Measurements from ENCODE around the gene FAM98C.
"Not testable (repeated sequence)": the region's sequence is repeated elsewhere in the genome, so short reads cannot be mapped to it uniquely, and the experiment has no call there.

Gene FAM98C

DNA sequence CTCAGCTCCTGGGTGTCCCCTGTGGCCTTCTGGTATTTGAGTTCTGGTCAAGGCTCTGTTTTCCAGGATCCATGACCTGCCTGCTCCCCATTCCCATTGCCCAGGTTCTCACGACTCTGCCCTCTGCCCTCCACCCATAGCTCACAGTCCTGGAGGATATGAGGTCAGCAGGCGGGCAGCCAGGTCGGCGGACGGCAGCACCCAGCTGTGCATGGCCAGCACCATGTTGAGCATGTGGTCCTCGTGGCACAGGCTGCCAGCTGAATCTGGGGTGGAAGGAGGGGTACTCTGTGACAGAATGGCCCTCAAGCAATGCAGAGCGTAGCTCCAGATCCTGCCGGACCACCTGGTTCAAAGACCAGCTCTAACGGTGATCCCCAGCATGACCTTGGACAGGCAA, 18.0 kb downstream of the FAM98C start:
- no peak overlapping the region for H3K4me3 ChIP-seq (ENCODE audit: low read length)
- DNase-seq (ENCODE audit: low read depth) = no peak
- TF ChIP-seq, protein P1, sequence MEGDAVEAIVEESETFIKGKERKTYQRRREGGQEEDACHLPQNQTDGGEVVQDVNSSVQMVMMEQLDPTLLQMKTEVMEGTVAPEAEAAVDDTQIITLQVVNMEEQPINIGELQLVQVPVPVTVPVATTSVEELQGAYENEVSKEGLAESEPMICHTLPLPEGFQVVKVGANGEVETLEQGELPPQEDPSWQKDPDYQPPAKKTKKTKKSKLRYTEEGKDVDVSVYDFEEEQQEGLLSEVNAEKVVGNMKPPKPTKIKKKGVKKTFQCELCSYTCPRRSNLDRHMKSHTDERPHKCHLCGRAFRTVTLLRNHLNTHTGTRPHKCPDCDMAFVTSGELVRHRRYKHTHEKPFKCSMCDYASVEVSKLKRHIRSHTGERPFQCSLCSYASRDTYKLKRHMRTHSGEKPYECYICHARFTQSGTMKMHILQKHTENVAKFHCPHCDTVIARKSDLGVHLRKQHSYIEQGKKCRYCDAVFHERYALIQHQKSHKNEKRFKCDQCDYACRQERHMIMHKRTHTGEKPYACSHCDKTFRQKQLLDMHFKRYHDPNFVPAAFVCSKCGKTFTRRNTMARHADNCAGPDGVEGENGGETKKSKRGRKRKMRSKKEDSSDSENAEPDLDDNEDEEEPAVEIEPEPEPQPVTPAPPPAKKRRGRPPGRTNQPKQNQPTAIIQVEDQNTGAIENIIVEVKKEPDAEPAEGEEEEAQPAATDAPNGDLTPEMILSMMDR (conservative IDR thresholded peaks at IDR 0.05; ENCODE audit: low read length) = no peak

DNA sequence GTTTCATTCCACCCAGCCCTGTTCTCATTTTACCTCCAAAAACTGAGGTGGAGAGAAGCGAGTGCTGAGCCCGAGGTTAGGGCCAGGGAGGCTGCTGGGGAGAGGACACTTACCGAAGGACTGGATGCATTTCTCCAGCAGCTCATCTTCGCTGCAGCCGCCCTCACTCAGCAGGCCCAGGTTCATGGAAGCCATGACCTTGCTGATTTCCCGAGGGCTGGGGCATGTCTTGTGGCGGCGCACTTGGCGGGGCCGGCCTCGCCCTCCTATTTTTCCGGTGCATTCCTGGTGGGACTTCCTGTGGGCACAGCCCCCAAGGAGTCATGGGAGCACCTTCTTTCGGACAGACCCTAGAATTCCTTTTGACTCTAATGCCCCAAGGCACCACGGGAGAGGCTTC, 19.0 kb downstream of the FAM98C start:
- H3K4me3 ChIP-seq (ENCODE audit: low read length) = no peak overlapping the region
- TF ChIP-seq, protein P1 (conservative IDR thresholded peaks at IDR 0.05; ENCODE audit: low read length) = no peak
- DNase-seq (ENCODE audit: low read depth) = no peak

DNA sequence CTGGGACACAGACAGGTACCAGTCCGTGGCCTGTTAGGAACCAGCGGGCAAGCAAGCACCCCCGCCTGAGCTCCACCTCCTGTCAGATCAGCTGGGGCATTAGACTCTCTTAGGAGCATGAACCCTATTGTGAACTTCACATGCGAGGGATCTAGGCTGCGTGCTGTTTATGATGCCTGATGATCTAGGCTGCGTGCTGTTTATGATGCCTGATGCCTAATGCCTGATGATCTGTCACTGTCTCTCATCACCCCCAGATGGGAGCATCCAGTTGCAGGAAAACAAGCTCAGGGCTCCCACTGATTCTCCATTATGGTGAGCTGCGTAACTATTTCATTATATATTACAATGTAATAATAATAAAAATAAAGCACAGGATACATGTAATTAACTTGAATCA, 19.5 kb downstream of the FAM98C start:
- no peak overlapping the region for H3K4me3 ChIP-seq (ENCODE audit: low read length)
- TF ChIP-seq, protein P1 (conservative IDR thresholded peaks at IDR 0.05; ENCODE audit: low read length) = no peak
- no peak for DNase-seq (ENCODE audit: low read depth)

GRCh38 chr19:38424272-38424671, 21.4 kb downstream of the FAM98C start:
- no peak overlapping the region for H3K4me3 ChIP-seq (ENCODE audit: low read length)
- no peak for DNase-seq (ENCODE audit: low read depth)
- TF ChIP-seq, protein P1 (conservative IDR thresholded peaks at IDR 0.05; ENCODE audit: low read length) = no peak

DNA sequence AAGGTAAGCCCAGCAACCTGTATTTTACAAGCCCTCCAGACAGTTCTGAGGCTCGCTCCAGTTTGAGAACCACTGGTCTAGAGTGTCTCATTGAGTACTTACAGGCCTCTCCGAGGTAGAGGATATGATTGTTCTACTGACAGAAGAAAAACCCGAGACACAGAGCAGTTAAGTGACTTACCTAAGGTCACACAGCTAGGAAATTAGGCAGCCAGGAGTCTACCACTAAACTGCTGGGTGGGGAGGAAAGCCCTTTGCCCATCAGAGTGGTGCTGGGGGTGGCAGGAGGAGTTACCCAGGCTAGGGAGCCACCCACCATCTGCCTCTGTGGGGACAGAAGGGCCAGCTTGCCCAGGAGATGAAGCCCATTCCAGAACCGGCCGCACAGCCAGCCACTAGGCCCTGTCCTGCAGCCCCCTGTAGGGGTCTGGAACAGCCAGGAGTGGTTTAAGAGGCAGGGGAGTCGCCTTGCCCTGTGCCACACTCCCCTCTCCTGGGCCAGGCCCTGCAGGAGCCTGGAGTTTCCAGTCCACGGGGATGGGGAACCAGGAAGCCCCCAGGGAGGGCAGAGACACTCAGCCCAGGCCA, 22.4 kb downstream of the FAM98C start:
- no peak for DNase-seq (ENCODE audit: low read depth)
- H3K4me3 ChIP-seq (ENCODE audit: low read length) = no peak overlapping the region
- TF ChIP-seq, protein P1 (conservative IDR thresholded peaks at IDR 0.05; ENCODE audit: low read length) = no peak

- TF ChIP-seq, protein P1 (conservative IDR thresholded peaks at IDR 0.05; ENCODE audit: low read length) = no peak
- H3K4me3 ChIP-seq (ENCODE audit: low read length) = no peak within 1 kb of the TSS
- DNase-seq (ENCODE audit: low read depth) = no peak
Measured at GRCh38 chr19:38425810-38426466, 23.0 kb downstream of the FAM98C start, which contains the start of gene RASGRP4. RASGRP4 (minus strand) TSS chr19:38426219; CDS start chr19:38426091, 128 bp downstream.

- not testable (repeated sequence) for DNase-seq (ENCODE audit: low read depth); H3K4me3 ChIP-seq (ENCODE audit: low read length)
Measured at GRCh38 chr19:38427035-38427677, 24.3 kb downstream of the FAM98C start.
